ENCODE data around the gene ERCC5. TPM values are rescaled to one million over a fixed set of nuclear protein-coding genes. Genes with fewer than 3 reads are reported as not detected.

The ERCC5 gene
- total and polyA plus RNA-seq, 2 donors (not counting 1 experiment from before 2014, with no cell fraction given), result 36.6 to 78.9 TPM

- Histone ChIP-seq H3K27me3 (ENCODE audit: control insufficient read depth, insufficient read depth, low read length) (no peaks in the 10 kb centered on the region), H4K20me1 (ENCODE audit: control insufficient read depth, extremely low read depth, insufficient read depth, low read length) (no peaks in the 10 kb centered on the region), H3K9me3 (ENCODE audit: control insufficient read depth, insufficient read depth, low read depth, low read length) (no peaks in the 10 kb centered on the region), H3K36me3 (ENCODE audit: control insufficient read depth, insufficient read depth, low read length) (no peaks in the 10 kb centered on the region), H2AFZ (ENCODE audit: low read length) (no peak overlapping the region), H3K9ac (ENCODE audit: insufficient read depth, low read length) (no peak overlapping the region), H3K4me2 (ENCODE audit: extremely low read depth, insufficient read depth, low read length) (no peak overlapping the region), H3K27ac (ENCODE audit: insufficient read depth, low read length) (no peak overlapping the region), H3K79me2 (ENCODE audit: control insufficient read depth, insufficient read depth, low read length) (peaks cover 44% of the 10 kb centered on the region), H3K4me1 (ENCODE audit: control insufficient read depth, extremely low read depth, insufficient read depth, low read length) (peaks cover 3% of the 10 kb centered on the region), H3K4me3 (replicated peaks in 1 of 4; ENCODE audit: control extremely low read depth in 1 of 4, insufficient read depth in 1 of 4, low read depth in 3 of 4, low read length in 4 of 4) (no peak overlapping the region)
- TF ChIP-seq EZH2 (IDR thresholded peaks at IDR 0.05; ENCODE audit: low read length, missing control alignments), result no peak
- no peak for TF ChIP-seq CTCF (conservative IDR thresholded peaks at IDR 0.05 in 1 of 2, IDR thresholded peaks at IDR 0.05 in 1 of 2; ENCODE audit: low read depth in 1 of 2, low read length in 2 of 2)
- DNase-seq (ENCODE audit: low read depth in 2 of 2), result no peak
Observed at GRCh38 chr13:102848956-102849355, 3.1 kb downstream of the ERCC5 start.

GRCh38 chr13:102852556-102852955 is 6.7 kb downstream of the ERCC5 start:
- peaks cover 4% of the 10 kb centered on the region for H3K36me3 ChIP-seq (ENCODE audit: control insufficient read depth, insufficient read depth, low read length)
- H3K27ac ChIP-seq (ENCODE audit: insufficient read depth, low read length), result no peak overlapping the region
- peaks cover 31% of the 10 kb centered on the region for H3K79me2 ChIP-seq (ENCODE audit: control insufficient read depth, insufficient read depth, low read length)

GRCh38 chr13:102854675-102855074 is 8.8 kb downstream of the ERCC5 start:
- TF ChIP-seq EZH2 (IDR thresholded peaks at IDR 0.05; ENCODE audit: low read length, missing control alignments), result no peak
- TF ChIP-seq CTCF (conservative IDR thresholded peaks at IDR 0.05 in 1 of 2, IDR thresholded peaks at IDR 0.05 in 1 of 2; ENCODE audit: low read depth in 1 of 2, low read length in 2 of 2), result no peak
- Histone ChIP-seq H3K27ac (ENCODE audit: insufficient read depth, low read length) (no peak overlapping the region), H2AFZ (ENCODE audit: low read length) (no peak overlapping the region), H3K4me3 (replicated peaks in 1 of 4; ENCODE audit: control extremely low read depth in 1 of 4, insufficient read depth in 1 of 4, low read depth in 3 of 4, low read length in 4 of 4) (no peak overlapping the region), H3K36me3 (ENCODE audit: control insufficient read depth, insufficient read depth, low read length) (peaks cover 4% of the 10 kb centered on the region), H3K4me2 (ENCODE audit: extremely low read depth, insufficient read depth, low read length) (no peak overlapping the region), H3K9ac (ENCODE audit: insufficient read depth, low read length) (no peak overlapping the region), H3K27me3 (ENCODE audit: control insufficient read depth, insufficient read depth, low read length) (no peaks in the 10 kb centered on the region), H4K20me1 (ENCODE audit: control insufficient read depth, extremely low read depth, insufficient read depth, low read length) (no peaks in the 10 kb centered on the region), H3K9me3 (ENCODE audit: control insufficient read depth, insufficient read depth, low read depth, low read length) (no peaks in the 10 kb centered on the region), H3K4me1 (ENCODE audit: control insufficient read depth, extremely low read depth, insufficient read depth, low read length) (no peaks in the 10 kb centered on the region), H3K79me2 (ENCODE audit: control insufficient read depth, insufficient read depth, low read length) (peaks cover 10% of the 10 kb centered on the region)
- DNase-seq (ENCODE audit: low read depth in 2 of 2), result no peak

More at GRCh38 chr13:102852556-102852955, 6.7 kb downstream of the ERCC5 start:
- peaks cover 3% of the 10 kb centered on the region for H3K4me1 ChIP-seq (ENCODE audit: control insufficient read depth, extremely low read depth, insufficient read depth, low read length)
- H3K27me3 ChIP-seq (ENCODE audit: control insufficient read depth, insufficient read depth, low read length), result no peaks in the 10 kb centered on the region
- no peaks in the 10 kb centered on the region for H3K9me3 ChIP-seq (ENCODE audit: control insufficient read depth, insufficient read depth, low read depth, low read length)
- H3K9ac ChIP-seq (ENCODE audit: insufficient read depth, low read length), result no peak overlapping the region
- no peak overlapping the region for H3K4me2 ChIP-seq (ENCODE audit: extremely low read depth, insufficient read depth, low read length)
- TF ChIP-seq CTCF (conservative IDR thresholded peaks at IDR 0.05 in 1 of 2, IDR thresholded peaks at IDR 0.05 in 1 of 2; ENCODE audit: low read depth in 1 of 2, low read length in 2 of 2), result no peak
- no peak for TF ChIP-seq EZH2 (IDR thresholded peaks at IDR 0.05; ENCODE audit: low read length, missing control alignments)
- no peak overlapping the region for H2AFZ ChIP-seq (ENCODE audit: low read length)
- H4K20me1 ChIP-seq (ENCODE audit: control insufficient read depth, extremely low read depth, insufficient read depth, low read length), result no peaks in the 10 kb centered on the region
- DNase-seq (ENCODE audit: low read depth in 2 of 2), result no peak
- H3K4me3 ChIP-seq (replicated peaks in 1 of 4; ENCODE audit: control extremely low read depth in 1 of 4, insufficient read depth in 1 of 4, low read depth in 3 of 4, low read length in 4 of 4), result no peak overlapping the region

Data from fibroblast of lung (primary cell).